Fibroblast of lung (primary cell): ENCODE data around the gene ZEB2.

ENCODE experiments used
- EZH2 ChIP-seq: IDR thresholded peaks from 2 replicates; pipeline ENCODE4 v1.5.1; 2012; ENCODE audit warnings: low read length, control low read depth, mild to moderate bottlenecking; ENCODE audit errors: missing control alignments
- TF ChIP-seq, protein P1 (sequence below), 2 donors: IDR thresholded peaks in 1 of 2; conservative IDR thresholded peaks in 1 of 2; 1 replicate in 1 of 2; 2 replicates in 1 of 2; pipeline ENCODE4 v1.5.1; 2011 to 2012; ENCODE audit warnings: low read length in 2 of 2, control low read depth in 1 of 2, inconsistent platforms in 1 of 2, low read depth in 1 of 2, mild to moderate bottlenecking in 1 of 2

- no peak for TF ChIP-seq EZH2
- TF ChIP-seq, protein P1, sequence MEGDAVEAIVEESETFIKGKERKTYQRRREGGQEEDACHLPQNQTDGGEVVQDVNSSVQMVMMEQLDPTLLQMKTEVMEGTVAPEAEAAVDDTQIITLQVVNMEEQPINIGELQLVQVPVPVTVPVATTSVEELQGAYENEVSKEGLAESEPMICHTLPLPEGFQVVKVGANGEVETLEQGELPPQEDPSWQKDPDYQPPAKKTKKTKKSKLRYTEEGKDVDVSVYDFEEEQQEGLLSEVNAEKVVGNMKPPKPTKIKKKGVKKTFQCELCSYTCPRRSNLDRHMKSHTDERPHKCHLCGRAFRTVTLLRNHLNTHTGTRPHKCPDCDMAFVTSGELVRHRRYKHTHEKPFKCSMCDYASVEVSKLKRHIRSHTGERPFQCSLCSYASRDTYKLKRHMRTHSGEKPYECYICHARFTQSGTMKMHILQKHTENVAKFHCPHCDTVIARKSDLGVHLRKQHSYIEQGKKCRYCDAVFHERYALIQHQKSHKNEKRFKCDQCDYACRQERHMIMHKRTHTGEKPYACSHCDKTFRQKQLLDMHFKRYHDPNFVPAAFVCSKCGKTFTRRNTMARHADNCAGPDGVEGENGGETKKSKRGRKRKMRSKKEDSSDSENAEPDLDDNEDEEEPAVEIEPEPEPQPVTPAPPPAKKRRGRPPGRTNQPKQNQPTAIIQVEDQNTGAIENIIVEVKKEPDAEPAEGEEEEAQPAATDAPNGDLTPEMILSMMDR (conservative IDR thresholded peaks at IDR 0.05 in 1 of 2, IDR thresholded peaks at IDR 0.05 in 1 of 2; ENCODE audit: low read depth in 1 of 2, low read length in 2 of 2): no peak
Observed at GRCh38 chr2:144545787-144546186, 25.9 kb upstream of the ZEB2 start.
